ENCODE data around the gene APOE. TPM values are rescaled to one million over a fixed set of nuclear protein-coding genes. Genes with fewer than 3 reads are reported as not detected.
A peak's percentile ranks its signal among the peaks of the same experiment; 100 is the strongest.

The APOE gene
- total RNA-seq (over 10,000 TPM in 4 of 9 donors, 1,000 to 10,000 TPM in 5; 3,098 to 21,602 (median 7,572) TPM), polyA plus RNA-seq (over 10,000 TPM in 2 of 3 donors, 100 to 1,000 TPM in 1; 569 to 15,573 (median 10,217) TPM)
- long read RNA-seq, donor 1, transcript APOE-204 (4 exons, 737 nt), result minor isoform, 28 of 3,687 reads
- long read RNA-seq, donor 1, transcript APOE-201 (4 exons, 1,208 nt), result major isoform, 2,434 of 3,687 reads
- long read RNA-seq, donor 1, transcript APOE-202 (3 exons, 923 nt), result minor isoform, 421 of 3,687 reads
- long read RNA-seq, donor 1, transcript APOE-203 (4 exons, 864 nt), result minor isoform, 138 of 3,687 reads
- long read RNA-seq, donor 1, partial matches to known transcripts, result 487 of 3,687 reads
- long read RNA-seq, donor 1, other reads (novel, unspliced or antisense), result 161 of 3,687 reads
- long read RNA-seq, donor 2, transcript APOE-204 (4 exons, 737 nt), result minor isoform, 20 of 2,762 reads
- long read RNA-seq, donor 2, transcript APOE-203 (4 exons, 864 nt), result minor isoform, 88 of 2,762 reads
- long read RNA-seq, donor 2, transcript APOE-202 (3 exons, 923 nt), result minor isoform, 279 of 2,762 reads
- long read RNA-seq, donor 2, transcript APOE-201 (4 exons, 1,208 nt), result major isoform, 1,843 of 2,762 reads
- long read RNA-seq, donor 2, partial matches to known transcripts, result 390 of 2,762 reads
- long read RNA-seq, donor 2, other reads (novel, unspliced or antisense), result 132 of 2,762 reads
- long read RNA-seq, donor 3, transcript APOE-202 (3 exons, 923 nt), result minor isoform, 189 of 1,915 reads
- long read RNA-seq, donor 3, transcript APOE-201 (4 exons, 1,208 nt), result major isoform, 1,333 of 1,915 reads
- long read RNA-seq, donor 3, transcript APOE-205 (2 exons, 771 nt), result minor isoform, 32 of 1,915 reads
- long read RNA-seq, donor 3, transcript APOE-203 (4 exons, 864 nt), result minor isoform, 57 of 1,915 reads
- long read RNA-seq, donor 3, partial matches to known transcripts, result 233 of 1,915 reads
- long read RNA-seq, donor 3, other reads (novel, unspliced or antisense), result 59 of 1,915 reads
- long read RNA-seq, donor 4, transcript APOE-201 (4 exons, 1,208 nt), result major isoform, 272 of 357 reads
- long read RNA-seq, donor 4, transcript APOE-203 (4 exons, 864 nt), result minor isoform, 16 of 357 reads
- long read RNA-seq, donor 4, transcript APOE-202 (3 exons, 923 nt), result minor isoform, 10 of 357 reads
- long read RNA-seq, donor 4, partial matches to known transcripts, result 7 of 357 reads
- long read RNA-seq, donor 4, other reads (novel, unspliced or antisense), result 50 of 357 reads
- long read RNA-seq, donor 5, transcript APOE-203 (4 exons, 864 nt), result minor isoform, 436 of 6,776 reads
- long read RNA-seq, donor 5, transcript APOE-204 (4 exons, 737 nt), result minor isoform, 59 of 6,776 reads
- long read RNA-seq, donor 5, transcript APOE-202 (3 exons, 923 nt), result minor isoform, 157 of 6,776 reads
- long read RNA-seq, donor 5, transcript APOE-201 (4 exons, 1,208 nt), result major isoform, 6,041 of 6,776 reads
- long read RNA-seq, donor 5, partial matches to known transcripts, result 46 of 6,776 reads
- long read RNA-seq, donor 5, other reads (novel, unspliced or antisense), result 37 of 6,776 reads
- long read RNA-seq, donor 6, transcript APOE-201 (4 exons, 1,208 nt), result major isoform, 296 of 399 reads
- long read RNA-seq, donor 6, transcript APOE-203 (4 exons, 864 nt), result minor isoform, 10 of 399 reads
- long read RNA-seq, donor 6, transcript APOE-202 (3 exons, 923 nt), result minor isoform, 20 of 399 reads
- long read RNA-seq, donor 6, partial matches to known transcripts, result 6 of 399 reads
- long read RNA-seq, donor 6, other reads (novel, unspliced or antisense), result 65 of 399 reads
- long read RNA-seq, donor 7, transcript APOE-203 (4 exons, 864 nt), result minor isoform, 58 of 1,370 reads
- long read RNA-seq, donor 7, transcript APOE-201 (4 exons, 1,208 nt), result major isoform, 867 of 1,370 reads
- long read RNA-seq, donor 7, transcript APOE-204 (4 exons, 737 nt), result minor isoform, 6 of 1,370 reads
- long read RNA-seq, donor 7, transcript APOE-202 (3 exons, 923 nt), result minor isoform, 190 of 1,370 reads
- long read RNA-seq, donor 7, partial matches to known transcripts, result 220 of 1,370 reads
- long read RNA-seq, donor 7, other reads (novel, unspliced or antisense), result 25 of 1,370 reads
- long read RNA-seq, donor 8, transcript APOE-204 (4 exons, 737 nt), result minor isoform, 20 of 3,845 reads
- long read RNA-seq, donor 8, transcript APOE-201 (4 exons, 1,208 nt), result major isoform, 2,626 of 3,845 reads
- long read RNA-seq, donor 8, transcript APOE-203 (4 exons, 864 nt), result minor isoform, 126 of 3,845 reads
- long read RNA-seq, donor 8, transcript APOE-202 (3 exons, 923 nt), result minor isoform, 464 of 3,845 reads
- long read RNA-seq, donor 8, partial matches to known transcripts, result 449 of 3,845 reads
- long read RNA-seq, donor 8, other reads (novel, unspliced or antisense), result 152 of 3,845 reads
- long read RNA-seq, donor 9, transcript APOE-201 (4 exons, 1,208 nt), result major isoform, 1,218 of 1,829 reads
- long read RNA-seq, donor 9, transcript APOE-205 (2 exons, 771 nt), result minor isoform, 35 of 1,829 reads
- long read RNA-seq, donor 9, transcript APOE-202 (3 exons, 923 nt), result minor isoform, 179 of 1,829 reads
- long read RNA-seq, donor 9, transcript APOE-203 (4 exons, 864 nt), result minor isoform, 43 of 1,829 reads
- long read RNA-seq, donor 9, partial matches to known transcripts, result 256 of 1,829 reads
- long read RNA-seq, donor 9, other reads (novel, unspliced or antisense), result 80 of 1,829 reads
- long read RNA-seq, donor 10, transcript APOE-201 (4 exons, 1,208 nt), result major isoform, 1,023 of 1,440 reads
- long read RNA-seq, donor 10, transcript APOE-202 (3 exons, 923 nt), result minor isoform, 187 of 1,440 reads
- long read RNA-seq, donor 10, transcript APOE-204 (4 exons, 737 nt), result minor isoform, 12 of 1,440 reads
- long read RNA-seq, donor 10, transcript APOE-203 (4 exons, 864 nt), result minor isoform, 57 of 1,440 reads
- long read RNA-seq, donor 10, partial matches to known transcripts, result 124 of 1,440 reads
- long read RNA-seq, donor 10, other reads (novel, unspliced or antisense), result 33 of 1,440 reads

GRCh38 chr19:44905437-44906160 is at the start of gene APOE:
APOE (plus strand) TSS chr19:44905796; CDS start chr19:44906625, 829 bp downstream.
- Histone ChIP-seq H3K27ac (peak within 1 kb of the TSS; percentile 64 to 84 (median 82)), H3K4me1 (replicated peaks in 1 of 2) (peaks cover 25 to 43% of the 10 kb centered on the region in 2 donors), H3K27me3 (no peaks in the 10 kb centered on the region), H3K9me3 (replicated peaks in 1 of 3) (no peaks in the 10 kb centered on the region), H3K4me3 (peak within 1 kb of the TSS in 3 of 4 donors; percentile 49 to 65 (median 61)), H3K36me3 (replicated peaks in 1 of 2) (peaks cover 0 to 38% of the 10 kb centered on the region in 2 donors)
- peak; percentile 77 to 91 (median 86) for DNase-seq
- intact Hi-C loops (cut with DNase I), result loop anchor here (2.0 to 10.0 kb wide), 2 partner anchors 45 to 159 kb away; no protein-coding TSS in a partner anchor
- 0 to 6% (median 2%) methylated on average over 6 to 20 of the region's 20 CpGs for WGBS, 4 donors
- no peak for TF ChIP-seq CTCF (IDR thresholded peaks at IDR 0.05)
- TF ChIP-seq POLR2A (IDR thresholded peaks at IDR 0.05), result peak; percentile 71 to 90

- Histone ChIP-seq H3K36me3 (replicated peaks in 1 of 2) (peaks cover 0 to 14% of the 10 kb centered on the region in 2 donors), H3K27me3 (no peaks in the 10 kb centered on the region), H3K27ac (peak overlapping the region in 2 of 5 donors; percentile 63 to 86), H3K9me3 (replicated peaks in 1 of 3) (no peaks in the 10 kb centered on the region), H3K4me3 (no peak overlapping the region), H3K4me1 (replicated peaks in 1 of 2) (peaks cover 0 to 16% of the 10 kb centered on the region in 2 donors)
- TF ChIP-seq POLR2A (IDR thresholded peaks at IDR 0.05), result no peak
- no peak for TF ChIP-seq CTCF (IDR thresholded peaks at IDR 0.05)
- WGBS, 4 donors, result 45 to 56% (median 55%) methylated on average over 7 to 10 of the region's 10 CpGs
- intact Hi-C loops (cut with DNase I), result no loop called here
- peak in 1 of 7 donors; percentile 36 for DNase-seq
Observed at GRCh38 chr19:44856421-44857083, 49.0 kb upstream of the APOE start.
